NOMO-1 (cell line): Measurements from ENCODE around the gene NUDT14.

Source experiments
- DNase-seq, 2 experiments: peaks; one replicate each; lab custom pipeline; 2025; ENCODE audit not compliant: unreplicated experiment in 2 of 2; lab: John Stamatoyannopoulos, UW

The NUDT14 gene

GRCh38 chr14:105200074-105200473, 19.0 kb upstream of the NUDT14 start:
- no peak for DNase-seq

- no peak for DNase-seq
Observed at GRCh38 chr14:105199093-105199492, 18.0 kb upstream of the NUDT14 start.

GRCh38 chr14:105198588-105198987, 17.5 kb upstream of the NUDT14 start:
- no peak for DNase-seq

GRCh38 chr14:105197211-105197641, 16.1 kb upstream of the NUDT14 start:
- DNase-seq = peak in 1 of 2 experiments; percentile 14

GRCh38 chr14:105196265-105196960, 15.3 kb upstream of the NUDT14 start:
- DNase-seq = no peak

GRCh38 chr14:105195522-105196264, 14.6 kb upstream of the NUDT14 start:
- no peak for DNase-seq

GRCh38 chr14:105195051-105195450, 13.9 kb upstream of the NUDT14 start:
- DNase-seq = no peak

GRCh38 chr14:105193916-105194782, 13.0 kb upstream of the NUDT14 start:
- DNase-seq = no peak

- peak; percentile 20 to 26 for DNase-seq
Observed at GRCh38 chr14:105192866-105193731, 12.0 kb upstream of the NUDT14 start.

- no peak for DNase-seq
Observed at GRCh38 chr14:105187935-105188524, 6.9 kb upstream of the NUDT14 start.

- no peak for DNase-seq
Observed at GRCh38 chr14:105187116-105187515, 6.0 kb upstream of the NUDT14 start.

- DNase-seq = no peak
Observed at GRCh38 chr14:105185973-105186372, 4.9 kb upstream of the NUDT14 start.

GRCh38 chr14:105185001-105185400, 3.9 kb upstream of the NUDT14 start:
- DNase-seq = no peak

GRCh38 chr14:105184461-105184860, 3.3 kb upstream of the NUDT14 start:
- DNase-seq = no peak

GRCh38 chr14:105182296-105183020, 1.3 kb upstream of the NUDT14 start:
- DNase-seq = no peak

- no peak for DNase-seq
Observed at GRCh38 chr14:105181549-105182295, 610 bp upstream of the NUDT14 start.

GRCh38 chr14:105179191-105179590, 1.9 kb downstream of the NUDT14 start:
- DNase-seq = no peak

- DNase-seq = no peak
Observed at GRCh38 chr14:105178868-105179140, 2.3 kb downstream of the NUDT14 start.
